ENCODE data around the gene ZCCHC18. TPM values are rescaled to one million over a fixed set of nuclear protein-coding genes. Genes with fewer than 3 reads are reported as not detected.
"Not testable (repeated sequence)": the region's sequence is repeated elsewhere in the genome, so short reads cannot be mapped to it uniquely, and the experiment has no call there.

The ZCCHC18 gene
- total and polyA plus RNA-seq, 2 experiments from 2014 or later = 0.57 to 1.2 TPM

DNA sequence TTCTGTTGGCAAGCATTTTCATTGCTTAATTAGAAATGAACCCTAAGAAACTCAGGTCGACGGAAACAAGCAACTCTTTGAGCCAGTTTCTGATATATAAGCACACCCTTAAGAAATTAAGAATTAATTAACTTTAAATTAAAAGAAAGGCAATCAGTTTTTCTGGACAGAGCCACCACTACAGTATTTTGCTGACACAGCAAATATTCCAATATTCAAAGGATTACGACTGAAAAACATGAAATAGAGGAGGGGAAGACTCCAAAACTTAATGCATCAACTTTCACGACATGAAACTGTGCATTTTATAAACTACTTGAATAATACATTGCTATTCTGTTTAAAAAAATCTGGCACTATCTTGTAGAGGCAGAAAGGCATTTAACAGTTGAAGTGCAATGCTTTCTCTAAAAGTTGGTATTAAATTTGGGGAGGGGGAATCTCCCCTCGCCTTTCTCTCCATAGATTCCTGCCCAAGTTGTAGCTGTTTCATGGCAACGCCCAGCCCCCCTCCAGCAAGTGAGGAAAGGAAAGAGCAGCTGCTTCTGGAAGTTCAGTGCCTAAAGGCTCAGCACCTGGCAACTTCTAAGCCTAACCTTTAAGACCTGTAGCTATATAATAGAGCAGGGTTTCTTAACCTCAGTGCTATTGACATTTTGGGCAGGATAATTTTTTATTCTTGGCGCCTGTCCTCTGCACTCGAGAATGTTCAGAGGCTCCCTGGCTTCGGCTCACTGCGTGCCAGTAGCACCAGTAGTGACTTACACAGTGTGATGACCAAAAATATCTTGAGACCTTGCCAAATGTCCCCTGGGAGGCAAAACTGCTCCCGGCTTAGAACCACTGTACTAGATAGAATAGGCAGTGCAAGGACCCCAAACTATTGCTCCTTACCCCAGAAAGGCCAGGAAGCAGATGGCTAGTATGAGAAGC is 6.7 kb upstream of the ZCCHC18 start:
- WGBS (ENCODE audit: low lambda C conversion rate, missing lambda C conversion rate) = 70% methylated on average over 11 of the region's 11 CpGs
- H3K27ac ChIP-seq = no peak overlapping the region
- no peaks in the 10 kb centered on the region for H3K9me2 ChIP-seq (replicated peaks; ENCODE audit: insufficient read depth)
- DNase-seq (ENCODE audit: low spot score) = no peak
- no peaks in the 10 kb centered on the region for H3K9me3 ChIP-seq (ENCODE audit: low read depth)
- no peaks in the 10 kb centered on the region for H3K36me3 ChIP-seq (replicated peaks; ENCODE audit: insufficient read depth, low read depth)
- no peaks in the 10 kb centered on the region for H3K27me3 ChIP-seq
- no peaks in the 10 kb centered on the region for H4K20me1 ChIP-seq (ENCODE audit: insufficient read depth, poor library complexity, severe bottlenecking)
- H3K4me3 ChIP-seq = no peak overlapping the region
- TF ChIP-seq, protein P1, sequence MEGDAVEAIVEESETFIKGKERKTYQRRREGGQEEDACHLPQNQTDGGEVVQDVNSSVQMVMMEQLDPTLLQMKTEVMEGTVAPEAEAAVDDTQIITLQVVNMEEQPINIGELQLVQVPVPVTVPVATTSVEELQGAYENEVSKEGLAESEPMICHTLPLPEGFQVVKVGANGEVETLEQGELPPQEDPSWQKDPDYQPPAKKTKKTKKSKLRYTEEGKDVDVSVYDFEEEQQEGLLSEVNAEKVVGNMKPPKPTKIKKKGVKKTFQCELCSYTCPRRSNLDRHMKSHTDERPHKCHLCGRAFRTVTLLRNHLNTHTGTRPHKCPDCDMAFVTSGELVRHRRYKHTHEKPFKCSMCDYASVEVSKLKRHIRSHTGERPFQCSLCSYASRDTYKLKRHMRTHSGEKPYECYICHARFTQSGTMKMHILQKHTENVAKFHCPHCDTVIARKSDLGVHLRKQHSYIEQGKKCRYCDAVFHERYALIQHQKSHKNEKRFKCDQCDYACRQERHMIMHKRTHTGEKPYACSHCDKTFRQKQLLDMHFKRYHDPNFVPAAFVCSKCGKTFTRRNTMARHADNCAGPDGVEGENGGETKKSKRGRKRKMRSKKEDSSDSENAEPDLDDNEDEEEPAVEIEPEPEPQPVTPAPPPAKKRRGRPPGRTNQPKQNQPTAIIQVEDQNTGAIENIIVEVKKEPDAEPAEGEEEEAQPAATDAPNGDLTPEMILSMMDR (IDR thresholded peaks at IDR 0.05; ENCODE audit: poor library complexity) = no peak
- no peak for TF ChIP-seq EZH2 (IDR thresholded peaks at IDR 0.05; ENCODE audit: borderline replicate concordance)
- no peak for TF ChIP-seq EZH2phosphoT487 (IDR thresholded peaks at IDR 0.05; ENCODE audit: low read depth, severe bottlenecking, unreplicated experiment)
- H2AFZ ChIP-seq = no peak overlapping the region
- H3K79me2 ChIP-seq = no peaks in the 10 kb centered on the region
- H3K4me2 ChIP-seq = no peak overlapping the region
- no peaks in the 10 kb centered on the region for H3K4me1 ChIP-seq (ENCODE audit: insufficient read depth)

DNA sequence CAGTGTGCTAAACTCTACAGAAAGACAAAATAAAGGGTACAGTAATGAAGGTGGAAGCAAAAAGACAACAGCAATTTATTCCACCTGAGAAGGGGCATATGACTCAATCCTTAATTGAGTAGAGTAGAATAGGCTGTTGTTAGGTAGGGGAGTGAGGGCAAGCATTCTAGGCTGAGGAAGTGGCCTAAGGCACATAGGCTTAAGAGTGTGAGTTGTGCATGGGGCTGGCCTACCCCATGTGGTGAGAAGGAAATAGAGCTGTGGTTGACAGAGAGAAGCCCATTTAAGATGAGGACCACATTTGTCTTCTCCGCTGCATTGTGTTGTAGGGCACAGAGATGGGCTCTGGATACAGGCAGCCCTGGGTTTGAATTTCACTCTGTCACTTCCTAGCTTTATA is 3.4 kb upstream of the ZCCHC18 start:
- Histone ChIP-seq H3K9me3 (ENCODE audit: low read depth) (no peaks in the 10 kb centered on the region), H3K4me2 (no peak overlapping the region), H3K9me2 (replicated peaks; ENCODE audit: insufficient read depth) (no peaks in the 10 kb centered on the region), H3K4me3 (no peak overlapping the region), H3K4me1 (ENCODE audit: insufficient read depth) (no peaks in the 10 kb centered on the region), H3K79me2 (no peaks in the 10 kb centered on the region), H3K36me3 (replicated peaks; ENCODE audit: insufficient read depth, low read depth) (no peaks in the 10 kb centered on the region), H3K27ac (no peak overlapping the region), H2AFZ (no peak overlapping the region), H4K20me1 (ENCODE audit: insufficient read depth, poor library complexity, severe bottlenecking) (no peaks in the 10 kb centered on the region), H3K27me3 (no peaks in the 10 kb centered on the region)
- TF ChIP-seq EZH2 (IDR thresholded peaks at IDR 0.05; ENCODE audit: borderline replicate concordance) (no peak), EZH2phosphoT487 (IDR thresholded peaks at IDR 0.05; ENCODE audit: low read depth, severe bottlenecking, unreplicated experiment) (no peak)
- TF ChIP-seq, protein P1 (IDR thresholded peaks at IDR 0.05; ENCODE audit: poor library complexity) = no peak
- 81% methylated on average over 1 of the region's 1 CpG for WGBS (ENCODE audit: low lambda C conversion rate, missing lambda C conversion rate)
- no peak for DNase-seq (ENCODE audit: low spot score)

DNA sequence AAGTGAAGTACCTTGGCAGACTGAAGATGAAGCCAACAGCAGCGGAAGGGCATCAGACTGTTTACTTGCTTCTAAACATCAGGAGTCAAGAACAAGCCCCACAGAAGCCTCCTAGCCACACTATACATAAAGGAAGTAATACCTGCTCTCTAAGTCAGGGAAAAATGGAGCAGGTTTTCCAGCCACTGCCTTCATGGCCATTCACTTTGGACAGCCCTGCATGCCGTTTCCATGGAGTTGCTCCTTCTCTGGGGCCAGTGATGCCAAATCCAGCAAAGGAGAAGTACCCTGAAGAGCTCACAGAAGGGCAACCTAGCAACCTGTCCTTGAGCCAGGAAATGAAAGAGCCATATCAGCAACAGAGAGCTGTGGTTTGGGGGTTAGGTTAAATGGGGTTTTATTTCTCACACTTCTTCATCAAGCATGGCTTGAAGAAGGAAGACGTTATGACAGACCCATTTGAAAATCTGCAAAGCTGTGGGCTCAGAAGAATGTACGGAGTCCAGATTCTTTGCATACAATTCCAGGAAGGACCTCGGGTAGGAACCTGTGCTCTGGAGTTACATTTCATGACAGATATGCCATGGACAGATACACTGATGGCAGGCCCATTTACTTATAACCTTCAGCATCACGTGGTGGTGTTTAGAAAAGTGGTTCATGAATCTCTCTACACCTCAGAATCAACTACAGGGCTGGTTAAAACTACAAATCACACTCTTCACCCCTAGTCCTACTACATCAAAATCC is 1.7 kb upstream of the ZCCHC18 start:
- DNase-seq (ENCODE audit: low spot score); H3K27ac ChIP-seq; H3K4me1 ChIP-seq (ENCODE audit: insufficient read depth); H3K79me2 ChIP-seq; H3K9me3 ChIP-seq (ENCODE audit: low read depth); H3K4me2 ChIP-seq; H3K9me2 ChIP-seq (replicated peaks; ENCODE audit: insufficient read depth); H3K36me3 ChIP-seq (replicated peaks; ENCODE audit: insufficient read depth, low read depth); H3K4me3 ChIP-seq; H3K27me3 ChIP-seq; H2AFZ ChIP-seq; H4K20me1 ChIP-seq (ENCODE audit: insufficient read depth, poor library complexity, severe bottlenecking): not testable (repeated sequence)
- WGBS (ENCODE audit: low lambda C conversion rate, missing lambda C conversion rate) = 60% methylated on average over 6 of the region's 6 CpGs

All from hepatocyte (in vitro differentiated cells).